ENCODE results near the gene PRAMEF20.

- TF ChIP-seq CTCF (IDR thresholded peaks at IDR 0.05; ENCODE audit: borderline replicate concordance, extremely low read depth, low read length, poor library complexity, severe bottlenecking) (no peak), EZH2 (IDR thresholded peaks at IDR 0.05; ENCODE audit: borderline replicate concordance, low read depth, low read length, severe bottlenecking) (no peak)
Observed at GRCh38 chr1:13430495-13430894, 20.2 kb downstream of the PRAMEF20 start.

All from DND-41 (cell line).